GM19025 (cell line): ENCODE results near the gene PLRG1.
A peak's percentile ranks its signal among the peaks of the same experiment; 100 is the strongest.

Source experiments
- ATAC-seq: cut with Tn5 transposase; IDR thresholded peaks from one replicate; pipeline ENCODE4 v1.9.1; 2021; ENCODE audit warnings: mild to moderate bottlenecking, low read depth, moderate library complexity; ENCODE audit not compliant: unreplicated experiment

Gene PLRG1

DNA sequence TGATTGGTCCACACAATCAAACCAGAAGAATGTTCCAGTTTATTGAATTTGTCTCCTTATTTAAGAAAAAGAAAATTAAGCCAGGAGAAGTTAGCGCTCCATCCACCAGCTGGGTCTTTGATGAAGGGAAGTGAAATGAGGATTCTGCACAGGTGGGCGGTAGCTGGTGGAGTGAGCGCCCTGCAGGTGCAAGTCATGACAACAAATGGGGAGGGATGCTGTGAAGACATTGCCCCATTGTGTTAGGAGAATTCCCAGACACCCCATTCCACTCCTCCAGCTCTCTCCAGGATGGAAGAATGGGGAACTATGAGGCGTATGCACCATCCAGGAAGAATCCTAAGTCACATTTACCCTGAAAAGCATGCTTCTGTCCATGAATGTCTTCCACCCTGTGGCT is 22.9 kb downstream of the PLRG1 start:
- ATAC-seq: no peak

DNA sequence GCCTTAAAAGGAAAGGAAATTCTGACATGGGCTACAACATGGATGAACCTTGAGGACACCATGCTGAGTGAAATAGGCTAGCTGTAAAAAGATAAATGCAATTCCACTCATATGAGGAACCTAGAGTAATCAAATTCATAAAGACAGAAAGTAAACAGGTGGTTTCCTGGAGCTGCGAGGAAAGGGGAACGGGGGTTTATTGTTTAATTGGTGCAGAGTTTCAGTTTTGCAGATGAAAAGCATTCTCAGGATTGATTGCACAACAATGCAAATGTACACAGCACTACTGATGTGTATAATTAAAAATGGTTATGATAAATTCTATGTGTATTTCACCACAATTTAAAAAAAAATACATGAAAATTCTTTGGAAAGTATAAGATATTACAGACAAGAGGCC is 24.0 kb downstream of the PLRG1 start:
- ATAC-seq: no peak

- no peak for ATAC-seq
Measured at GRCh38 chr4:154521607-154522006, 28.6 kb downstream of the PLRG1 start.

GRCh38 chr4:154519214-154519613 is 31.0 kb downstream of the PLRG1 start:
- no peak for ATAC-seq

GRCh38 chr4:154517591-154517990 is 32.6 kb downstream of the PLRG1 start:
- no peak for ATAC-seq

DNA sequence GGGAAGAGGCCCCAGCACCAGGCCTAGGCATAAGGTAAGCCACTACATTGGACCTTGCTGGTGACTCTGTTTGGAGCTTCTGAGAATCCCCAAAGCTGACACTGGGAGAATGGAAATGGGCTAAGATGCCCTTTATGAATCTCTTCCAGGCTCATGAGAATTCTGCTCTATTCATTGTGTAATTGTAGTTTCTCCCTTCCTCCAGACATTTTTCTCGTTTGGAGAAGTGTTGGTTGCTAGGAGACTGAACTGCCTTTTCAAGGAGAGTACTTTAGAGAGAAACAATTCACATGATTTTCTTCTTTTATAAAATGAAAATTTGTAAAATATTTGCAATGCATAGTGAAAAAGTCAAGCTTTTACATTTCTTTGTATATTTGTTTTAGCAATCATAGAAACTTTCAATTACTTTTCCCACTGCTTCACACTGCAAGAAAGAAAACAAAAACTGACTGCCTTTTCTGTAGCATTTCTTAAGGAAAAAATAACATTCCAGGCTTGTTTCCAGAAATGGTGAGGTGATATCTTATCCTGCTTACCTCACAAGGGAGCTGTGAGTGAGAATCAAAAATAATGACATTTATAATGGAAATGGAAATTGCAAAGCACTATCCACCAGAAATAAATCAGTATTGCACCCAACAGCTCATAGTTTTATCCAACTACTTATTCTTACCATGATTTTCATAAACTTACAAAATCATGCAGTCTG is 33.7 kb downstream of the PLRG1 start:
- no peak for ATAC-seq

DNA sequence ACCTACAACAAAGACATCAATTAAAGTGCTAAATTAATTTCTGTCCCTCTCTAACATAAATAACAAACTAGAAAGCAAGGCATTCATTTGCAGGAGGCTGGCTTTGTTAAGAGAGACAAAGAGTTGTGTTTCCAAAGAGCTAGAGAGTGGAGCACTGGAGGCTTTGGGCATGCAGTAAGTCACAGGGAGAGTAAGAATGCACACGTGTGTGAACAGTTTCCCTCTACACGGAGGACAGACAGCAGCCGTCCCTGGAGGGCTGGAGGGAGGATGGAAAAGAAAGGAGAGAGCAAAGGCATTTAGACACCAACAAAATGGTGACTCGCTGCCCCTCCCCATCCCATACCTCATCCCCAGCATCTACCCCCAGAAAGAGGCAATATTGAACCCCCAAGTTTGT is 38.2 kb downstream of the PLRG1 start:
- no peak for ATAC-seq

DNA sequence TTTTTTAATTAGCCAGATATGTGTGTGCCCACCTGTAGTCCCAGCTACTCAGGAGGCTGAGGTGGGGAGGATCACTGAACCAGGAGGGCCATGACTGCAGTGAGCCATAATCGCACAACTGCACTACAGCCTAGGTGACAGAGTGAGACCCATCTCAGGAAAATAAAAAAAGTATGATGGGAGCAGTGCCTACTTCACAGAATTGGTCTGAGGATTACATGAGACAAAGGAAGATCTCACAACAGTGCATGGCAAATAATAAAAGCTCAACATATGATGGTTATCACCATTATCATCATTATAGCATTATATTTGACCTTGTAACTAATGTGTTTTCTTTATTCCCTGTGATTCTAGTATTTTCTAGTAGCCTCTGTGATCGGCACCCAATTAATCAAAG is 38.7 kb downstream of the PLRG1 start:
- ATAC-seq: no peak

- ATAC-seq: no peak
Measured at GRCh38 chr4:154507156-154507555, 43.0 kb downstream of the PLRG1 start.

- ATAC-seq: no peak
Measured at GRCh38 chr4:154506253-154506652, 43.9 kb downstream of the PLRG1 start.

DNA sequence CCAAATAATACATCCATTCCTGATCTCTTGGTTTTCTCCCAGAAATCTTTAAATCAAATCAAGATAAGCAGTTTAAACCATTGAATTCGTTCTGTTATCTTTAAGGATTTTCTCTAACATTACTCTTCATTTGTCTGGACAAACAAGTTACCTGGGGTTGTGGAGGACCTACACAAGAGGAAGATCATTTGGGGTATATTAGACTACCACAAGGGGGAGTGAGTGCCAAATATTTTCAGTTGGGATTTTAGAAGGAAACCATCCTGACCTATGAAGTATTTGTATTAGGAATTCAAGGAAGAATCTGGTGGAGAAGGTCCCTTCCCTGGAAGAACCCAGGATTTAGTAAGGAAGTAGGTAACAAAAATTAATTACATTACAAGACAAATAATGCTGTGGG is 46.6 kb downstream of the PLRG1 start:
- no peak for ATAC-seq

- no peak for ATAC-seq
Measured at GRCh38 chr4:154502111-154502510, 48.1 kb downstream of the PLRG1 start.

- no peak for ATAC-seq
Measured at GRCh38 chr4:154497889-154498288, 52.3 kb downstream of the PLRG1 start.

GRCh38 chr4:154495867-154496266 is 54.3 kb downstream of the PLRG1 start:
- no peak for ATAC-seq

GRCh38 chr4:154492288-154492687 is 57.9 kb downstream of the PLRG1 start:
- ATAC-seq: no peak

- peak; percentile 71 for ATAC-seq
Measured at GRCh38 chr4:154491341-154492271, 58.6 kb downstream of the PLRG1 start, which contains the start of gene DCHS2. Gene DCHS2 (minus strand): TSS chr4:154491799. CDS start chr4:154491355, 444 bp downstream.

DNA sequence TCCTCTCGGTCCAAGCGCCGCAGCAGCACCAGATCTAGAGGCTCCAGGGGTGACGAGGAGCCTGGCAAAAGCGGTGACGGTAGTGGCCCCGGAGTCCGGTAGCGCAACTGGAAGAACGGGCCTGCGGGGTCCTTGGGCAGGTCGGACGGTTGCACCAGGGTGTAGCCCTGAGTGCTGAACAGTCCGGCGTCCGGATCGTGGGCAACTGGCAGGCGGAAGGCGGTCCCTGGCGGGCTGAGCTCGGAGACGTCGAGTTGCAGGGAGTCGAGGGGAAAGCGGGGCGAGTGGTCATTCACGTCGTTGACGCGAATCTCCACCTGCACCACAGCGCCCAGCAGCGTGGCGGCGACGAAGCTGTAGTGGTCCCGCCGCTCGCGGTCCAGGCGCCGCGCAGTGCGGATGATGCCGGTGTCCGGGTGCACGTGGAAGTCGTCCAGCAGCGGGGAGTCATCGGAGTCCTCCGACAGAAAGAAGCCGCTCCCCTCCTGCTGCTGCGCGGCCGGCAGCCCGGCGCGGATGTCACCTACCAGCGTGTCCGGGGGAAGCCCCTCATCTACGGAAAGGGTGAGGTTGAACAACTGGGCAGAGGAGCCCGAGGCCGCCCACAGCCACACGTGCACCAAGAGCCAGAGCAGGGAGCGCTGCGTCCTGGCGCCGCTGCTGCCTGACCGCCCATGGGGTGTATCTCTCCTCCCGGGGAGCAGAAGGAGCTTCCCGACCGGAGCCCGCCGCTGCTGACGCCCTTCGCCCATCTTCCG is 59.4 kb downstream of the PLRG1 start:
- ATAC-seq: peak; percentile 46

- ATAC-seq: no peak
Measured at GRCh38 chr4:154490234-154490582, 60.0 kb downstream of the PLRG1 start.

DNA sequence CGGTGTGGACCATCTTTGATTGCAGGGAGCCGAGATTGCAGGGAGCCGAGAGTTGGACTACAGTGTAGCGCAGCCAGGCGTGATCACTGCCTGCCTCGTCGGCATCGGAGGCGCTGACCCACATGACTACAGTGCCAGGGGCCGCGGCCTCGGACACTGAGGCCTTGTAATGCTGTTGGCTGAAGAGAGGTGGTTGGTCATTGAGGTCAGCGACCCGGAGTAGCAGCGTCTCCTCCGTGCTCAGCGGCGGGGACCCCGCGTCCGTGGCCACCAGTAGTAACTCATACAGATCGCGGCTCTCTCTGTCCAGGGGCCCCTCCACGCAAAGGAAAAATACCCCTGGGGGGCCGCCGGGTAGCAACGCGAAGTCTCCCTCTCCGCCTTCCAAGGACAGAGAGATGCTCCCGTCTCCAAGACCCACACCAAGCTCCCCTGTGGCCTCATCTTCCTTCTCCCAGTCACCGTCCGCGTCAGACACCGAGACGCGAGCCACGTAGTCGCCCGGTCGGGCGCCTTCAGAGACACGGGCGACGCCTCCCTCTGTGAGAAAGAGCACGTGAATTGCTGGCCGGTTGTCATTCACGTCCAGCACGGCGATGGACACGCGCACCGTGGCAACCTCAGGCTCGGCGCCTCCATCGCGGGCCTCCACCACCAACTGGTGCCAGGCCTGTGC is 60.5 kb downstream of the PLRG1 start:
- ATAC-seq: no peak

GRCh38 chr4:154487145-154487544 is 63.1 kb downstream of the PLRG1 start:
- no peak for ATAC-seq
